Amygdala (tissue), 56 donors: ENCODE results near the gene DLAT.
"Not testable (repeated sequence)": the region's sequence is repeated elsewhere in the genome, so short reads cannot be mapped to it uniquely, and the experiment has no call there.

ENCODE experiments used
- DNase-seq, 56 donors: peaks; one replicate each; lab custom pipeline; 2025; lab: John Stamatoyannopoulos, UW

DLAT gene

DNA sequence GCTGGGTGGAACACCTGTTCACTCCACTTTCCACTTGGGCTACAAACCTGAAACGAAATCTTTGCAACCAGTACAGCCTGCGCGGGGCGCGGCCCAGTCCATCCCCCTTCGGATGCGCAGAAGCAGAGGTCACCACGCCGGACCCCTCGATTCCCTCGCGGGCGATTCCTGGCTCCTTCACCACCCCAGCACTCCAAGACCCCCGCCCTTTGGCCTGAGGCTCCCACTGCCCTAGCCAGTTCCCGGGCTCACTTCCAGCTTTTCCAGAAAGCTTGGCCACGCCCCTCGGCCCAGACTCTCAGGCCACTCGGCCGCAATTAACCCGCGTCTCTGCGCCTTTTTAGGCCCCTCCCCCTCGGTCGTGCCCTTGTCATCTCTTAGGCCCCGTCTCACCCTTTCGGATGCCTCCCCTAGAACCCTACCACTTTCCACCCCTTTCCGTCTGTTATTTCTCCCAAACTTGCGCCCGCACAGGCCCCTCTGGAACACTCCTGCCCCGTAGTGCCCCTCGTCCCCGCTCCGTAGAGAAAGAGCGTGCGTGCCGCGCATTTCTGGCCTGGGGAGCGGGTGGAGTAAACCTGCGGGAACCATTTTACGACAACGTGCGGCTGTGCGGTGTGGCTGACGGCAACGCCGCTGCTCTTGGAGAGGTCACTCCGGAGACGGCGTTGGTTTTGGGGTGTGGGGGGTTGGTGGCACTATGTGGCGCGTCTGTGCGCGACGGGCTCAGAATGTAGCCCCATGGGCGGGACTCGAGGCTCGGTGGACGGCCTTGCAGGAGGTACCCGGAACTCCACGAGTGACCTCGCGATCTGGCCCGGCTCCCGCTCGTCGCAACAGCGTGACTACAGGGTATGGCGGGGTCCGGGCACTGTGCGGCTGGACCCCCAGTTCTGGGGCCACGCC lies at the start of gene DLAT:
DLAT (plus strand) TSS at position 636 of the 906 bp plus-strand sequence; CDS start at position 701, 65 bp downstream.
- DNase-seq = peak; percentile 17 to 87 (median 78)

DNA sequence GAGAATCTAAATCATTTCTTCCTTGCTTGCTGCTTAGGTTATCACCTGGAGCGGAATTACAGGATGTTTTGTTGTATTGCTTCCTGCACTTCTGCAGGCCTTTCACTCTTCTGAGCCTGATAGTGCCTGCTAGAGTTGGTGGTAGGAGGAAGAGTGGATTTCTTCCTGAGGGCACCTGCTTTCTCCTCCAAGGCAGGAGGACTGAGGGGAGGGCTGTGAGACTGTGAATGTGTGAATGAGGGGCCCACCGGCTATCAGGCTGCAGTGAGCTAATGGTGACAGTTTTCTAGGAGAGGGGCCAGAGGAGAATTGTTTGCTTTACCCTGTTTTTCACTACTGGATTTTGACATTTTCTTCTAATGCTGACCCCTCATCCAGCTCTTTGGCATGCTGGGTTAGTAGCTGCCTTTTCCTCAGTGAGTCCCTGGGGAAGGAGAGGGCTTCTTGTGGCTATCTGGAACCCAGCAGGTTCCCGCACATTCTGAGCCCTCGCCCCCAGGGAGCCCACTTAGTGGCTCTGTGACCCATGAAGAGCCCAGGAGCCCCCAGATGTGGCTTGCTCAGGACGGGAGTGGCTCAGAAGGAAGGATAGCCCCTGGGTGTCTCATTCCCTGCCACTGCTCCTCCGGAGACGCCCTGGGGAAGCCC lies 49.0 kb upstream of the DLAT start:
- peak in 1 of 56 donors; percentile 50 for DNase-seq

- peak in 10 of 56 donors; percentile 42 to 79 (median 64) for DNase-seq
These were observed 48.5 kb upstream of the DLAT start for GRCh38 chr11:111976767-111977145.

DNA sequence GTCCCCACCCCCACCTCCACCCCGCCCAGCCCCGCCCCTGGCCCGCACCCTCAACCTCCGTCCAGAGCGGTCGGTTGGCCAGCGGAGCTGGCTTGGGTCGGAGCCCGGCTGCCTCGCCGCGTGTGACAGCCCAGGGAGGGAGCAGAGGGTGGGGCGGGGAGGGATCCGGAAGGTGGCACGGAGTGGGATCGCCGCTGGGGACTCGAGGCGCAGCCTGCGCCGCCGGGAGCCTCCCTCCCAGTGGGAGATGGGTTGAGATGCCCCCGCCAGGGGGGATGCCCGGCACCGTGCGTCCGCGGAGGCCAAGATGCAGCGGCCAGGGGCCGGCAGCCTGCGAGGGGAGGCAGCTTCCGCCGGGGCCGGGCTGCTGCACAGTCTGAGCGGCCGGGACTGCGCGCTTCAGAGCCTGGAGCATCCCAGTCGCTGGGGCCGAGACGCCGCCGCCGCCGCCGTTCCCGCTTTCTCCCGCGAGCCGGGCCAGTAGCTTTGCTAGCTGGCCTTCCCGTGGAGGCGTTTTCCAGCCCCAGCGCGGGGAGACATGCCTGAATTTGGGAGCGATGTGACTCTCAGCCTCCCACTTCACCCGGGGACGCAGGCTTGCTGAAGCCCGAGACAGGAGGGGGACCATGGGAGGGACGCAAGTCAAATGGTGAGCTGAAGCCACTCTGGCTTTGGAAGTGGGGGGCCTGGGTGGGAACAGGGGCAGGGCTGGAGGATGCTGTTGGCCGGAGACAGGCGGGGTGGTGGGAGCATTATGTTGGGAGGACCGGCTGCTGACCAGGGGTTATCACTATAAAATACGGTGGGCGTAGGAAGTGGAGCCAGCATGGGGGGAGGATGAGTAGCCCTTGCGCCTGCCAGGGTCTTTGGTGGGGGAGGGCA lies 47.8 kb upstream of the DLAT start:
- DNase-seq = peak in 51 of 56 donors; percentile 23 to 83 (median 69)

- DNase-seq = peak in 52 of 56 donors; percentile 27 to 89 (median 66)
These were observed 47.0 kb upstream of the DLAT start for GRCh38 chr11:111978028-111978771.

- DNase-seq = no peak
These were observed 45.1 kb upstream of the DLAT start for GRCh38 chr11:111980062-111980461.

DNA sequence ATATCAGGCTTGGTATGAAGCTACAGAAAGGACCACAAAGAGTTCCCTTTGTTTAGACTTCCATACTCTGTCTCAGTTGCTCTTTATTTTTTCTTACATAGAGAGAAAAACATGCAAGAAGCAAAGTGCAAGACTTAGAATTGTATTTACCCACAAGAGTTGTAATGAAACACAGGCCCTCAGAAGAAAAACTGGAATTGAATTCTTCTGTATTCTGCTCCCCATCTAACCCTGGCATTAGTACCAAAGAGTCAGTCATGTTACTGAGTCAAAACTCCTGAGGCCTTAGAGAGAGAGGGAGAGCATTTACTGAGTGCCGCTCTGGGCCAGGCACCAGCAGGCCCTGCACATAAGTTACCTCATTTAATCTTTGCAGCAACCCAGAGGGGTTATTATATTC lies 43.9 kb upstream of the DLAT start:
- DNase-seq = no peak

GRCh38 chr11:111982019-111982464 lies 43.2 kb upstream of the DLAT start:
- peak in 31 of 56 donors; percentile 5 to 59 (median 28) for DNase-seq

GRCh38 chr11:111982541-111983186 lies 42.5 kb upstream of the DLAT start:
- DNase-seq = no peak

DNA sequence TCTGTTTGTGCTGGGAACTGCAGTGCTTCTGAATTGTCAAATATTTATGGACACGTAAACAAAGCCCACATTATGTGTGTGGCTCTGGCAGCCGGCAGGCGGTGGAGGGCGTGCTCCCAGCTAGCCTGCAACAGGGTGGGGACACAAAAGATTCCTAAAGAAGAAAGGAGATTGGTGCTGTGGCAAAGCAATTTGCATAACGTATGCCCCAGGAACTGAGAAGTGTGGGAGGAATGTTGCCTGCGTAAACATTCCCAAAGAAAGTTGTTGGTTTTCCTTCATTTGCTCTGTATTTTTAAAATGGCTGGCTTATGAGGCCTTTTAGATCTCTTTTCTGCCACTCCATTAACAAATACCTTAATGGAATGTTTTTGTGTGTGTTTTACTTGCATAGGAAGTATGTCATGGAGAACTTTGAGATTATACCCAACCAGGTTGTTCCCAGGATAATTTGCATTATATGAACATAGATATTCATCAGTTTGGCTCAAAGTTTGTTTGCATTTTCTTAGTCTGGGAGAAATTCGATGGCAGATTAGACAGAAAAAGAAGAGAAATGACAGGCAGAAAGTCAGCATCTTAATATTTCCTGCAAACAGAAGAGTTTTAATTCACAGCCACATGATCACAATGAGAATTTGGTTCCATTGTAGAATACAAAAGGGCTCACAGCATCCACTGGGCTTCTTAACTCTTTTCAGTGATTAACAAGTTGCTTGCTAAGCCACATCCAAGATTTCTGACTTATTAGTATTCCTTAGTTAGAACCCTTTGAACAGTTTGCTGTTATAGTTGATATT lies 41.8 kb upstream of the DLAT start:
- peak in 44 of 56 donors; percentile 11 to 77 (median 44) for DNase-seq

GRCh38 chr11:111986589-111986988 lies 38.6 kb upstream of the DLAT start:
- DNase-seq = no peak

GRCh38 chr11:111990381-111990780 lies 34.8 kb upstream of the DLAT start:
- DNase-seq = no peak

- no peak for DNase-seq
These were observed 32.9 kb upstream of the DLAT start for GRCh38 chr11:111992206-111992855.

- DNase-seq = no peak
These were observed 29.1 kb upstream of the DLAT start for GRCh38 chr11:111996129-111996528.

GRCh38 chr11:111996669-111997068 lies 28.5 kb upstream of the DLAT start:
- DNase-seq = not testable (repeated sequence)

DNA sequence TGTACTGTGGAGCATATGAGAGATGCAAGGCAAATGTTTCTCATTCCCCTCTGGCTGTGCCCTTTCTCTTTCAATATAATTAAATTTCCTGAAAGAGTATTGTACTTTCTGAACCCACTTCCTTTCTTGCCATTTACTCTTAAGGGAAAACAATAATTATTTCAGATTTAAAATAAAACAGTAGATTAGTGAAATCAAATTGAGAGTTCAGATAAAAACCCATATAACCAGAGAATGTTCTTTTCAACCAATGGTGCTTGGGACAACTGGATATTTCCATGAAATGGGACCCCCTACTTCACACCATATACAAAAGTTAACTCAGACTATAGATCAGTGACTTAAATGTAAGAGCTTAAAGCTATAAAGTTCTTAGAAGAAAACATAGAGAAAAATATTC lies 26.1 kb upstream of the DLAT start:
- DNase-seq = no peak

- DNase-seq = no peak
These were observed 24.5 kb upstream of the DLAT start for GRCh38 chr11:112000703-112001102.
